Measurements from ENCODE around the gene PSMA8.
"Not testable (repeated sequence)": the region's sequence is repeated elsewhere in the genome, so short reads cannot be mapped to it uniquely, and the experiment has no call there.

The PSMA8 gene

DNA sequence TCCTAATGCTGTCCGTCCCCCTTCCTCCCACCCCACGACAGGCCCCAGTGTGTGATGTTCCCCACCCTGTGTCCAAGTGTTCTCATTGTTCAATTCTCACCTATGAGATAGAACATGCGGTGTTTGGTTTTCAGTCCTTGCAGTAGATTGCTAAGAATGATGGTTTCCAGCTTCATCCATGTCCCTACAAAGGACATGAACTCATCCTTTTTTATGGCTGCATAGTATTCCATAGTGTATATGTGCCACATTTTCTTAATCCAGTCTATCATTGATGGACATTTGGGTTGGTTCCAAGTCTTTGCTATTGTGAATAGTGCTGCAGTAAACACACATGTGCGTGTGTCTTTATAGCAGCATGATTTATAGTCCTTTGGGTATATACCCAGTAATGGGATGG, 105.0 kb downstream of the PSMA8 start:
- not testable (repeated sequence) for DNase-seq

DNA sequence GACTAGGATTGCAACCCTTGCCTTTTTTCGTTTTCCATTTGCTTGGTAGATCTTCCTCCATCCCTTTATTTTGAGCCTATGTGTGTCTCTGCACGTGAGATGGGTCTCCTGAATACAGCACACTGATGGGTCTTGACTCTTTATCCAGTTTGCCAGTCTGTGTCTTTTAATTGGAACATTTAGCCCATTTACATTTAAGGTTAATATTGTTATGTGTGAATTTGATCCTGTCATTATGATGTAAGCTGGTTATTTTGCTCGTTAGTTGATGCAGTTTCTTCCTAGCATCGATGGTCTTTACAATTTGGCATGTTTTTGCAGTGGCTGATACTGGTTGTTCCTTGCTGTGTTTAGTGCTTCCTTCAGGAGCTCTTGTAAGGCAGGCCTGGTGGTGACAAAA, 108.7 kb downstream of the PSMA8 start:
- not testable (repeated sequence) for DNase-seq
